SU-DHL-6 (cell line): Measurements from ENCODE around the gene DDX17.

Source experiments
- H2AFZ ChIP-seq: fragments of 200-600 bp; sonication (generic); 2 replicates; pipeline ENCODE4 v1.6.1; 2014; ENCODE audit warnings: low read depth, mild to moderate bottlenecking, moderate library complexity, mixed read lengths, antibody characterized with exemption, low read length; ENCODE audit not compliant: severe bottlenecking
- H3F3A ChIP-seq: fragments of 200-600 bp; shearing (Covaris generic); 2 replicates; pipeline ENCODE4 v1.6.0; 2016; ENCODE audit warnings: antibody characterized with exemption, mild to moderate bottlenecking; ENCODE audit not compliant: insufficient read depth
- H3K27ac ChIP-seq: fragments of 200-600 bp; sonication (generic); 2 replicates; pipeline ENCODE4 v1.5.1; 2016; ENCODE audit warnings: low read depth, mild to moderate bottlenecking, low read length, moderate library complexity, mixed read lengths
- H3K27me3 ChIP-seq: fragments of 200-600 bp; sonication (generic), shearing (Covaris generic); 2 replicates; pipeline ENCODE4 v1.6.0; 2014; ENCODE audit warnings: mild to moderate bottlenecking, low read length
- H3K36me3 ChIP-seq: fragments of 200-600 bp; sonication (generic); 2 replicates; pipeline ENCODE4 v1.6.1; 2014; ENCODE audit warnings: mild to moderate bottlenecking, low read length, mixed read lengths
- H3K4me2 ChIP-seq: fragments of 300-600, 200-600 bp; shearing (Covaris generic), sonication (generic); 2 replicates; pipeline ENCODE4 v1.6.0; 2014; ENCODE audit warnings: low read length, low read depth, mild to moderate bottlenecking; ENCODE audit not compliant: poor library complexity, severe bottlenecking
- H3K4me3 ChIP-seq: fragments of 200-600 bp; sonication (generic); 2 replicates; pipeline ENCODE4 v1.5.1; 2014; ENCODE audit warnings: antibody characterized with exemption, low read length, mild to moderate bottlenecking, mixed read lengths; ENCODE audit not compliant: insufficient read depth, poor library complexity, severe bottlenecking
- H3K79me2 ChIP-seq: fragments of 200-600 bp; sonication (generic); 2 replicates; pipeline ENCODE4 v1.6.1; 2014; ENCODE audit warnings: mild to moderate bottlenecking, low read length, moderate library complexity; ENCODE audit not compliant: insufficient read depth
- H3K9ac ChIP-seq: fragments of 200-600 bp; sonication (generic); 2 replicates; pipeline ENCODE4 v1.7.0; 2014; ENCODE audit warnings: mild to moderate bottlenecking, low read length
- H3K9me2 ChIP-seq: fragments of 200-600 bp; sonication (generic); replicated peaks from 2 replicates; pipeline ENCODE4 v1.6.1; 2014; ENCODE audit warnings: low read length; ENCODE audit not compliant: insufficient read depth
- H3K9me3 ChIP-seq: fragments of 200-600 bp; sonication (generic); 2 replicates; pipeline ENCODE4 v1.6.1; 2014; ENCODE audit warnings: low read length, mixed read lengths; ENCODE audit not compliant: insufficient read depth
- H4K20me1 ChIP-seq: fragments of 200-600 bp; sonication (generic); 2 replicates; pipeline ENCODE4 v1.6.1; 2014; ENCODE audit warnings: low read depth, mild to moderate bottlenecking, antibody characterized with exemption, low read length, moderate library complexity, mixed read lengths
- CTCF ChIP-seq: fragments of 200-600 bp; sonication (generic); IDR thresholded peaks from one replicate; pipeline ENCODE4 v1.5.1; 2017; ENCODE audit warnings: antibody characterized with exemption, mild to moderate bottlenecking, low read length, moderate library complexity; ENCODE audit not compliant: insufficient read depth, poor library complexity, severe bottlenecking
- EZH2phosphoT487 ChIP-seq: fragments of 200-600 bp; sonication (generic), shearing (Covaris generic); conservative IDR thresholded peaks from 2 replicates; pipeline ENCODE4 v1.6.1; 2018; ENCODE audit warnings: mild to moderate bottlenecking, antibody characterized with exemption, low read length, moderate library complexity, mixed read lengths

Gene DDX17

GRCh38 chr22:38501797-38502672, 4.1 kb downstream of the DDX17 start:
- no peak overlapping the region for H2AFZ ChIP-seq
- H3F3A ChIP-seq = peaks cover 19% of the 10 kb centered on the region; the same call in 1 of the 2 replicates
- H3K9ac ChIP-seq = no peak overlapping the region
- peaks cover 48% of the 10 kb centered on the region for H4K20me1 ChIP-seq
- no peaks in the 10 kb centered on the region for H3K9me2 ChIP-seq
- TF ChIP-seq EZH2phosphoT487 (no peak), CTCF (no peak)
- H3K36me3 ChIP-seq = peaks cover 54% of the 10 kb centered on the region
- H3K27me3 ChIP-seq = no peaks in the 10 kb centered on the region
- H3K4me2 ChIP-seq = peak overlapping the region; percentile 97
- no peak overlapping the region for H3K27ac ChIP-seq
- H3K9me3 ChIP-seq = no peaks in the 10 kb centered on the region
- H3K4me3 ChIP-seq = no peak overlapping the region
- peaks cover 82% of the 10 kb centered on the region for H3K79me2 ChIP-seq

GRCh38 chr22:38497869-38498268, 8.2 kb downstream of the DDX17 start:
- peaks cover 43% of the 10 kb centered on the region for H4K20me1 ChIP-seq
- H3K36me3 ChIP-seq = peaks cover 76% of the 10 kb centered on the region

GRCh38 chr22:38494939-38495338, 11.2 kb downstream of the DDX17 start:
- H3K4me2 ChIP-seq = no peak overlapping the region
- H3F3A ChIP-seq = peaks cover 35% of the 10 kb centered on the region; the same call in 1 of the 2 replicates
- TF ChIP-seq EZH2phosphoT487 (no peak), CTCF (no peak)

More at GRCh38 chr22:38497869-38498268, 8.2 kb downstream of the DDX17 start:
- no peak overlapping the region for H2AFZ ChIP-seq
- TF ChIP-seq EZH2phosphoT487 (no peak), CTCF (no peak)
- peaks cover 29% of the 10 kb centered on the region; the same call in 1 of the 2 replicates for H3F3A ChIP-seq
- no peaks in the 10 kb centered on the region for H3K9me3 ChIP-seq
- no peaks in the 10 kb centered on the region for H3K27me3 ChIP-seq
- H3K79me2 ChIP-seq = peaks cover 58% of the 10 kb centered on the region
- no peak overlapping the region for H3K4me2 ChIP-seq
- H3K9ac ChIP-seq = no peak overlapping the region
- H3K9me2 ChIP-seq = no peaks in the 10 kb centered on the region
- no peak overlapping the region for H3K27ac ChIP-seq
- H3K4me3 ChIP-seq = no peak overlapping the region

More at GRCh38 chr22:38494939-38495338, 11.2 kb downstream of the DDX17 start:
- Histone ChIP-seq H3K79me2 (peaks cover 35% of the 10 kb centered on the region), H3K36me3 (peaks cover 85% of the 10 kb centered on the region), H4K20me1 (peaks cover 34% of the 10 kb centered on the region; the same call in 1 of the 2 replicates), H3K9me2 (no peaks in the 10 kb centered on the region), H3K4me3 (no peak overlapping the region), H3K27me3 (no peaks in the 10 kb centered on the region), H3K27ac (no peak overlapping the region), H3K9ac (no peak overlapping the region), H2AFZ (no peak overlapping the region), H3K9me3 (no peaks in the 10 kb centered on the region)
